HS-5 (cell line): ENCODE results near the gene ALOX15.
"Not testable (repeated sequence)": the region's sequence is repeated elsewhere in the genome, so short reads cannot be mapped to it uniquely, and the experiment has no call there.

Source experiments
- DNase-seq: peaks from one replicate; pipeline ENCODE4 v3.0.0-alpha.2; 2012; ENCODE audit warnings: low read depth

ALOX15 gene, protein sequence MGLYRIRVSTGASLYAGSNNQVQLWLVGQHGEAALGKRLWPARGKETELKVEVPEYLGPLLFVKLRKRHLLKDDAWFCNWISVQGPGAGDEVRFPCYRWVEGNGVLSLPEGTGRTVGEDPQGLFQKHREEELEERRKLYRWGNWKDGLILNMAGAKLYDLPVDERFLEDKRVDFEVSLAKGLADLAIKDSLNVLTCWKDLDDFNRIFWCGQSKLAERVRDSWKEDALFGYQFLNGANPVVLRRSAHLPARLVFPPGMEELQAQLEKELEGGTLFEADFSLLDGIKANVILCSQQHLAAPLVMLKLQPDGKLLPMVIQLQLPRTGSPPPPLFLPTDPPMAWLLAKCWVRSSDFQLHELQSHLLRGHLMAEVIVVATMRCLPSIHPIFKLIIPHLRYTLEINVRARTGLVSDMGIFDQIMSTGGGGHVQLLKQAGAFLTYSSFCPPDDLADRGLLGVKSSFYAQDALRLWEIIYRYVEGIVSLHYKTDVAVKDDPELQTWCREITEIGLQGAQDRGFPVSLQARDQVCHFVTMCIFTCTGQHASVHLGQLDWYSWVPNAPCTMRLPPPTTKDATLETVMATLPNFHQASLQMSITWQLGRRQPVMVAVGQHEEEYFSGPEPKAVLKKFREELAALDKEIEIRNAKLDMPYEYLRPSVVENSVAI

GRCh38 chr17:4641297-4642195 is at the start of gene ALOX15:
TSS of gene ALOX15 (minus strand) at chr17:4641678. CDS start at chr17:4641651, 27 bp downstream.
- DNase-seq: no peak

GRCh38 chr17:4690745-4691144 is 49.3 kb upstream of the ALOX15 start:
- no peak for DNase-seq

GRCh38 chr17:4689872-4690271 is 48.4 kb upstream of the ALOX15 start:
- not testable (repeated sequence) for DNase-seq

- not testable (repeated sequence) for DNase-seq
Measured at GRCh38 chr17:4683739-4684138, 42.3 kb upstream of the ALOX15 start.

DNA sequence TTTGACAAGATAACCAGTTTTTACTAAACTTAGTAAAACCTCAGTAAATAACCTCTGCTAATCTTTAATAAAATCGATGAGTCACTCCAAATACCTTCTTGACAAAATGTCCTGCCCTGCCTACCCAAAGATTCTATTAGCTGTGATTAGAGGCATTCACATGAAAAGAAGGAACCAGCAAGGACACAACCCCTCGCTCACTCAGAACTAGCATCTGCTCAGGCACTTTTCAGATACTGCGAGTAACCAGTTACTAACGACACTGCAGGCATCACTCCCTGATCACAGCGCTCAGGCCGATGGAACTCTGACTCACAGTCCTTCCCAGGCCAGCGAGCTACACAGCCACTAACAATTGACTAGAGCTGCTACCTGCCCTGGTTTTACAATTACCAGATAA is 38.2 kb upstream of the ALOX15 start:
- no peak for DNase-seq

- peak; percentile 73 for DNase-seq
Measured at GRCh38 chr17:4678448-4679026, 37.1 kb upstream of the ALOX15 start.

DNA sequence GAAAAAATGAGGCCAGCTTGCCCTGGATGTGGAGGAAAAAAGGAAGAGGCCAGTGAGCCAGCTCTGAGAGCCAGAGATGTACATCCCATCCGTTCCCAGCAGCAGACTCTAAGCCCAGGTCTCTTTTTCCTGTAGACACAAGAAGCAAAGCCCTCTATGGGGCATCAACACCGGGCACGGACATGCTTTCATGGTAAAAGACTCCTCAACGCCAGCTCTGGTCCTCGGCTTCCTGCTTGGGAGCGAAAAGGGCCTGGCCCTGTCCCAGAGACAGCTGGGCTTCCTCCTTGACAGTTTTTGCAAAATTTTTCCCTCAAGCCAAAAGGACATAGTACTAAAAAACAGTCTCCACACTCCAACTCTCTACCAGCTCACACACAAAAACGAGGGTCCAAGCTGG is 35.3 kb upstream of the ALOX15 start:
- DNase-seq: no peak

- no peak for DNase-seq
Measured at GRCh38 chr17:4675791-4676190, 34.3 kb upstream of the ALOX15 start.

- no peak for DNase-seq
Measured at GRCh38 chr17:4674685-4674998, 33.2 kb upstream of the ALOX15 start.

DNA sequence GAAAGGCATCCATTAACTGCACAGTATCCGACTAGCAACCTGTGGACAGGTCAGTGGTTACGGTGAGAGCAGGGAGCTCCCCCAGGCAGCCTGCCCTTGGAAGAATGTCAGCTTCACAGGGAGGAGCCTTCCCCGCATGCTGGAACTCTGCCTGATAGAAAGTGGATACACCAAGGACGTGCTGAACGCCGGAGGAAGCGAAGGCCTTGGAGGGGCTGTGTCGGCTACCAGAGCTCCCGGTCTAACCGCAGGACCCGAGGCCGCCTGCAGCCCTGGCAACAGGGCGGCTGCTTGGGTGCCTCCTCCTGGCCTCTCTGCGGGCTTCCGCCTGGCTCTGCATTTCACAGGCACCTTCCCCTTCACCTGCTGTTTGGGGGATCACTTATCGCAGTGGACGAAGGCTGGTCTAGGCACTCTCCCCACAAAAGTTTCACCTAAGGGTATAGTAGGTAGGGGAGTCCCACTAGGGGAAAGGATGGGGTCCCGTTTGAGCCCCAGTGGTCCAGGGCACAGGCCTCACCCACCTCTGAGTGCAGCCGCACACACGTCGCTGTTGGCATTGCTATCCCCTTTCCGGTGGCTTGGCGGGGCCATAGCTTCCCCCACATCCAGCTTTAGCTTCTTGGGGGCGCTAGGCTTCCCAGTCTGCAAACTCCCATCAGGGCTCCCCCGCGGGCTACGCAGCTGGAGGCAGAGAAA is 32.7 kb upstream of the ALOX15 start:
- DNase-seq: no peak

DNA sequence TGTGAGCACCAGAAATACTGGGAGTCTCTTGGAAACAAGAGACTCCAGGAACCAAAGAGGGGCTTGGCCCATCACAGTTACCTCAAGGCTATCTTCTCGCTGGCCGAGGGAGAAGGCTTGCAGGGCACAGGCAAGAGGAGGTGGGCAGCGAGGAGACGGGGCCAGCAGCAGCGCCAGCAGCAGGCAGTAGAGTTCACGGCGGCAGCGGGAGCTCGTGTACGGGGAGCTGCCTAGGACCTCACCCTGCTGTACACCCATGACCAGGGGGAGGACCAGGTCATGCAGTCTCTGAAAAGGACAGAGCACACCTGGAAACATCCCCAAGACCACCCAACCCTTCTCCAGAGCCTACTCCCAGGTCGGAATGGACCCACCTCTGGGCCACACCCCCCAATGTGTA is 31.7 kb upstream of the ALOX15 start:
- DNase-seq: no peak

GRCh38 chr17:4672751-4673150 is 31.3 kb upstream of the ALOX15 start:
- no peak for DNase-seq

DNA sequence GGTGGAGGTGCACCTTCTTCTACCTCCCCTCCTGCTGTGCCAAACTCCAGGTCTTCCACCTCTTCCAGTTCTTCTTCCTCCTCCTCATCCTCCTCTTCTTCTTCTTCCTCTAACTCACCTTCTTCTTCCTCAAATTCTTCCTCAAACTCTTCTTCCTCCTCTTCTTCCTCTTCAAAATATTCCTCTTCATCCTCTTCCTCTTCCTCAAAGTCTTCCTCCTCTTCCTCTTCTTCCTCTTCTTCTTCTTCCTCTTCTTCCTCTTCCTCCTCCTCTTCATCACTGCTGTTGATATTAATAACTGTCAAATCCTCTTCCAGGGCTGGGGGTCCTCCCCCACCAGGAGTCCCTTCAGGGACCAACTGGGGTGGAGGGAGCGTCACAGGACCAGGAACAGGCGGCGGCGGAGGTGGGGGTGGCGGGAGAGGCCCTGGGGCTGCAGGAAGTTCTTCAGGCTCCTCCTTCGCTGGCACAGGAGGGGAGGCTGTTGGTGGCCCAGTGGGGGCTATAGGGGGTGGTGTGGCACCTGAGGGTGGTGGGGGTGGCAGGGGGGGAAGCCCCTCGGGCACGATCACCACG is 30.7 kb upstream of the ALOX15 start:
- DNase-seq: no peak

DNA sequence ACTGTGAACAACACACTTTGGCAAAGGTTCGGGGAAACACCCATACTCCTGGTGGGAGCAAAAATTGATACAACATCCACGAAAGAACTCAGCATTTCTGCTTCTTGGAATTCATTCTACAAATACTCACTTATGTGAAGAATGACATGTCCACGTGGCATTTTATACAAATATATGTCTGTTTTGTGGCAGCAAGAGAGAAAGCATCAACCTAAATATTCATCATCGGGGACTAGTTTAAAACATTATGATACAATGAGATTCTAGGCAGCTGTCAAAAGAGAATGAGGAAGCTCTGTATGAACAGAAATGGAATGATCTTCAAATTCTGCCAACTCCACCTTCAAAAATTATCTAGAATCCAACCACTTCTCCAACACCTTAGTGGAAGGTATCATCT is 25.7 kb upstream of the ALOX15 start:
- DNase-seq: no peak

DNA sequence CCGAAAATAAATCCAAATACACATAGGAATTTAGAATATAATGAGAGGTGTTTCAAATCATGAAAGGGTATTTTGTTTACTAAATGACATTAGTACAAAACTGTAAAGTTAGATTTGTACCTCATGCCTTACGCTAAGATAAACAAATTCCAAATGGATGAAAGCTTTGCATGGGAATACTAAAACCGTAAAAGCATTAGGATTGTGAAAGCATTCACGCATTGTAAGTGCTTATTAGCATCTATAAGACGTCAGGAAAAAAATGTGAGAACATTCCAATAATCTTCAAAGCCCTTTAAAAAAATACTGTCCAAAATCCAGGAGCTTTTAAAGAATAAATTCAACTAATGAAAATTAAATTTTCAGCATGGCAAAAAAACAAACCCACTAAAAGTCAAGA is 24.8 kb upstream of the ALOX15 start:
- no peak for DNase-seq

DNA sequence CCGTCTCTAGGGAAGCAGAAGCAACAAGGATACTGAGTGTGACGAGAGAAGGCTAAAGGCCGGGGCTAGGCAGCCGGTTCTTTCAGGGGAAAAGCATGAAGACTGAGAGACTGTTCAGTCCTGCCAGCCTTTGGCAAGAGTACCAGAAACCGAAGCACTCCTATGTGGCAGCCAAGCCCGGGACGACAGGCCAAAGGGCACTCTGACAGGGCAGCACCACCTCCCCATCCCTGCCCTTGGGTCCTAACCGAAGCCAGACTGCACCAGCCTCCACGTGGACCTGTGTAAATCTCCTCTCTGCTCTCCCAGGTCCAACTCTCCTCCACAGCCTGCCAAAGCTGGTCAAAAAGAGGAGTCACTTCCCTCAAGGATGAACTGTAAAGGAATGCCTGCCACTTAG is 23.5 kb upstream of the ALOX15 start:
- no peak for DNase-seq

DNA sequence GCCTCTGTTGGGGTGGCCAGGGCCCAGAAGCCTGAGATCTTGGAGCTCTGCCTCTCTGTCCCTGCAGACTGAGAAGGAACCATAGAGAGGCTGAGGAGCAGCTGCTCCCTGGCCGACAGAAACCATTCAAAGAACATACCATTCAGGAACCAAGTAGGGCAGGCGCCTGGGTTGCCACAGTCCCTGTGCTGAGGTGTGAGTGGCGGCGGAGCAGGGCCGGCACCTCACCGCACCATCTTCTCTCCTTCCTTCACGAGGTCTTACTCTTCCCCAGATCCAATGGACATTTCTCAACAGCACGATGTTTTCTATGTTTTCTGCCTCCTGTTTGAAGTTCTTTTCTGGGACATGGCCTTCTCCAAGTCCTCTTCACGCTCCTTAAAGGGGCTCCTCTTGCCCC is 22.8 kb upstream of the ALOX15 start:
- no peak for DNase-seq

DNA sequence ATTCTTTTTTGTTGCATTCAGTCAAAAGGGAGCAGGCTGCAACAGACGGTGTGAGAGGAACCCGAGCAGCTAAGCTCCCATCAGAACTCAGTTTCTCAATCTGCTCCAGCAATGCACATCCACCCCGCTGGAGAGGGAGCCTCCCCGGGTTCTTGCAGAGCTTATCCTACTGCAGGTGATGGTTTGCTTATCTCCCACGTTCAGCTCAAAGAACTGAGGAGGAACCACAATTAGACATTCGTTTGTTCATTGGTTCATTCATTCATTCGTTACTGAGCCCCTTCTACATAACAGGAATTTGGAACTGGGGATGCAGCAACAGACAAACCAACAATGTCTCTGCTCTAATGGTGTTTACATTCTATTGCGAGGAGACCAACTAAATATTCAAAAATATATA is 22.2 kb upstream of the ALOX15 start:
- DNase-seq: no peak

DNA sequence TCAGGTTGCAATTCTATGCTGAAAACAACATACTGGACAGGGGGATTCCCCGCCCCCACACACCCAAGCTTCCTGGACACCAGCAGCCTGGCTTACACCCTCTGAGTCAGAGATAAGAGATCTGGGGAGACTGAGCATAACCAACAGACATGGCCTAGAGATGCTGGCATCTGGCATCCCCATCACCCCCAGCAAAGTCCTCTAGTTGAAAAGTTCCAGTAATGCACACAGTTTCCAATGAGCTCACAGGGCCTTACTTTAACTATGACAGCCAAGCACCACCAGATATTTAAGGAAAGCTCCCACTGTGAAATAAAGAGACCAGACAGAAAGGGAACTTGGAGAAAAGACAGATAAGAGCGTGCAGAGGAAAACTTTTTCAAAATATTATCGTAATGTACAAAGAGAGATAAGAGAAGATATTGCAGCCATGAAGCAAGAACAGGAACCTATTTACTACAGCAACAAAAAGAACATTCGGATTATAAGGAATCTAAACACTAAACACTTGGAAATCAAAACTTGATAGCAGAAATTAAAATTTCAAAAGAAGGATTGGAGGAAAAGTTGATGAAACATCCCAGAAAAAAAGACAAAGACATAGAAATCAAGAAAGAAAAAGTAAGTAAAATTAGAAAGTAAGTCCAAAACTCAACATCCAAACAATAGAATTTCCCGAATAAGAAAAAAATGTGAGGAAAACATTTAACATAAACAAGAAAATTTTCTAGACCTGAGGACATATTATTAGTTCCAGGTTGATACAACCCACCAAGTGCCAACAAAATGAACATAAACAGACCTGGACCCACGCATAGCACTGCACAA is 17.2 kb upstream of the ALOX15 start:
- no peak for DNase-seq

- no peak for DNase-seq
Measured at GRCh38 chr17:4657678-4658077, 16.2 kb upstream of the ALOX15 start.

DNA sequence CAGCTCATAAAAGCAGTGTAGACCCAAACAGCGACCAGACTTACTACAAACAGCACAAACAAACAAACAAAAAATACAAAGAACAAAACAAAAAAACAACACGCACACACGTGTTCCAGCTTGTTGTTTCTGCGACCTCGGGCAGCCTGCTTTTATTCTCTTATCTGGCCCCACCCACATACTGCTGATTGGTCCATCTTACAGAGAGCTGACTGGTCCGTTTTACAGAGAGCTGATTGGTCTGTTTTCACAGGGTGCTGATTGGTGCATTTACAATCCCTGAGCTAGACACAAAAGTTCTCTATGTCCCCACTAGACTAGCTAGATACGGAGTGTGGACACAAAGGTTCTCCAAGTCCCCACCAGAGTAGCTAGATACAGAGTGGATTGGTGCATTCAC is 14.5 kb upstream of the ALOX15 start:
- DNase-seq: not testable (repeated sequence)
